ENCODE measurements around the gene EPN2. TPM values are rescaled to one million over a fixed set of nuclear protein-coding genes. Genes with fewer than 3 reads are reported as not detected.

EPN2 gene
- total and polyA plus RNA-seq, 2 experiments from 2014 or later: 34.0 to 149 TPM

GRCh38 chr17:19376811-19377210, 139.6 kb downstream of the EPN2 start:
- no peak overlapping the region for H2AFZ ChIP-seq
- H3K36me3 ChIP-seq (ENCODE audit: insufficient read depth): peaks cover 10% of the 10 kb centered on the region
- Mint-ChIP-seq H3K27ac (peak overlapping the region; percentile 99), H3K27me3 (ENCODE audit: insufficient read depth, low read depth, poor library complexity) (peaks cover 16% of the 10 kb centered on the region), H3K4me1 (peaks cover 23% of the 10 kb centered on the region), H3K4me3 (peak overlapping the region; percentile 97), H3K36me3 (ENCODE audit: low read depth) (peaks cover 28% of the 10 kb centered on the region), H3K9me3 (no peaks in the 10 kb centered on the region)
- ATAC-seq (no peak), DNase-seq (ENCODE audit: low spot score) (no peak)
- peaks cover 36% of the 10 kb centered on the region for H3K79me2 ChIP-seq (replicated peaks; ENCODE audit: insufficient read depth)
- peak overlapping the region; percentile 98 for H3K27ac ChIP-seq (ENCODE audit: low read depth)
- H3K4me1 ChIP-seq (ENCODE audit: insufficient read depth): peaks cover 10% of the 10 kb centered on the region
- H3K4me2 ChIP-seq: peak overlapping the region; percentile 90
- H3K4me3 ChIP-seq: peak overlapping the region; percentile 75
- TF ChIP-seq POLR2AphosphoS5 (IDR thresholded peaks at IDR 0.05; ENCODE audit: low read depth) (no peak), EZH2phosphoT487 (IDR thresholded peaks at IDR 0.05; ENCODE audit: unreplicated experiment) (no peak), CTCF (conservative IDR thresholded peaks at IDR 0.05; ENCODE audit: low read depth in 2 of 2) (no peak), CREB1 (CRISPR knock-in tag; IDR thresholded peaks at IDR 0.05; ENCODE audit: low read depth) (no peak), STAT1 (IDR thresholded peaks at IDR 0.05; ENCODE audit: unreplicated experiment) (no peak), ETS1 (IDR thresholded peaks at IDR 0.05) (no peak), REST (IDR thresholded peaks at IDR 0.05; ENCODE audit: unreplicated experiment) (no peak), NANOG (IDR thresholded peaks at IDR 0.05; ENCODE audit: borderline replicate concordance) (no peak), ZNF462 (CRISPR knock-in tag; IDR thresholded peaks at IDR 0.05) (no peak), JUNB (IDR thresholded peaks at IDR 0.05; ENCODE audit: unreplicated experiment) (no peak), ZNF331 (CRISPR knock-in tag; IDR thresholded peaks at IDR 0.05; ENCODE audit: low read depth) (no peak), EZH2 (IDR thresholded peaks at IDR 0.05; ENCODE audit: low read depth, unreplicated experiment) (no peak), ZNF114 (CRISPR knock-in tag; IDR thresholded peaks at IDR 0.05) (no peak)
- H3K27me3 ChIP-seq (ENCODE audit: insufficient read depth): no peaks in the 10 kb centered on the region
- H4K20me1 ChIP-seq (replicated peaks; ENCODE audit: insufficient read depth): peaks cover 13% of the 10 kb centered on the region
- H3F3A ChIP-seq (replicated peaks; ENCODE audit: low read depth): peaks cover 11% of the 10 kb centered on the region; the same call in 1 of the 2 replicates
- no peaks in the 10 kb centered on the region for H3K9me2 ChIP-seq (ENCODE audit: insufficient read depth)
